Liver (tissue), 9 donors: ENCODE measurements around the gene BICRA. TPM values are rescaled to one million over a fixed set of nuclear protein-coding genes. Genes with fewer than 3 reads are reported as not detected.
"Not testable (repeated sequence)": the region's sequence is repeated elsewhere in the genome, so short reads cannot be mapped to it uniquely, and the experiment has no call there.

Experiments
- DNase-seq: peaks from one replicate; pipeline ENCODE4 v3.0.0-alpha.2; 2017; ENCODE audit warnings: low spot score
- H3K27ac ChIP-seq, 2 donors: one replicate each; pipeline ENCODE4 v1.7.0; 2013; ENCODE audit warnings: inconsistent platforms in 2 of 2, low read length in 2 of 2, control low read depth in 1 of 2, low read depth in 1 of 2, mild to moderate bottlenecking in 1 of 2
- H3K27me3 ChIP-seq, 4 donors: one replicate each; pipeline versions ENCODE4 v1.6.1 to v1.7.0; 2013; ENCODE audit warnings: low read length in 3 of 4, inconsistent platforms in 1 of 4, mild to moderate bottlenecking in 1 of 4, moderate library complexity in 1 of 4; ENCODE audit not compliant: control insufficient read depth in 4 of 4, insufficient read depth in 4 of 4
- H3K36me3 ChIP-seq, 4 donors: one replicate each; pipeline versions ENCODE4 v1.6.1 to v1.7.0; 2013; ENCODE audit warnings: low read length in 3 of 4, mild to moderate bottlenecking in 3 of 4, low read depth in 1 of 4, moderate library complexity in 1 of 4; ENCODE audit not compliant: control insufficient read depth in 4 of 4, insufficient read depth in 3 of 4
- H3K4me1 ChIP-seq, 4 donors: one replicate each; pipeline versions ENCODE4 v1.6.1 to v1.7.0; 2013; ENCODE audit warnings: low read length in 3 of 4, mild to moderate bottlenecking in 3 of 4, moderate library complexity in 1 of 4; ENCODE audit not compliant: control insufficient read depth in 4 of 4, insufficient read depth in 4 of 4
- H3K4me3 ChIP-seq, 3 donors: one replicate each; pipeline versions ENCODE4 v1.6.1 to v1.7.0; 2013; ENCODE audit warnings: low read length in 3 of 3, control low read depth in 1 of 3, low read depth in 1 of 3, mild to moderate bottlenecking in 1 of 3
- H3K9ac ChIP-seq, 2 donors: one replicate each; pipeline ENCODE4 v1.7.0; 2013; ENCODE audit warnings: low read length in 2 of 2, mild to moderate bottlenecking in 2 of 2, moderate library complexity in 2 of 2, control low read depth in 1 of 2, low read depth in 1 of 2
- H3K9me3 ChIP-seq, 4 donors: one replicate each; pipeline versions ENCODE4 v1.6.1 to v1.7.0; 2013; ENCODE audit warnings: low read length in 3 of 4; ENCODE audit not compliant: control insufficient read depth in 4 of 4
- ATF3 ChIP-seq: IDR thresholded peaks from 2 replicates; pipeline ENCODE4 v1.6.1; 2016; ENCODE audit warnings: antibody characterized with exemption
- EGR1 ChIP-seq, 2 donors: IDR thresholded peaks; 2 replicates each; pipeline ENCODE4 v1.6.1; 2016 to 2018; ENCODE audit warnings: antibody characterized with exemption in 2 of 2, low read depth in 2 of 2
- FOXA2 ChIP-seq: IDR thresholded peaks from 2 replicates; pipeline ENCODE4 v1.6.1; 2016; ENCODE audit warnings: antibody characterized with exemption
- GABPA ChIP-seq, 2 donors: IDR thresholded peaks in 1 of 2; conservative IDR thresholded peaks in 1 of 2; 2 replicates each; pipeline ENCODE4 v1.6.1; 2016; ENCODE audit warnings: antibody characterized with exemption in 2 of 2, mild to moderate bottlenecking in 1 of 2, moderate library complexity in 1 of 2
- HNF4A ChIP-seq, 2 donors: conservative IDR thresholded peaks; 2 replicates each; pipeline ENCODE4 v1.6.1; 2016; ENCODE audit warnings: antibody characterized with exemption in 2 of 2, mild to moderate bottlenecking in 2 of 2
- HNF4G ChIP-seq: IDR thresholded peaks from 2 replicates; pipeline ENCODE4 v1.6.1; 2016; ENCODE audit warnings: antibody characterized with exemption
- JUND ChIP-seq, 2 donors: IDR thresholded peaks; 2 replicates each; pipeline ENCODE4 v1.6.1; 2016; ENCODE audit warnings: antibody characterized with exemption in 2 of 2
- NR2F2 ChIP-seq: IDR thresholded peaks from 2 replicates; pipeline ENCODE4 v1.6.1; 2016; ENCODE audit warnings: antibody characterized with exemption
- RAD21 ChIP-seq, 2 donors: IDR thresholded peaks; 2 replicates each; pipeline ENCODE4 v1.6.1; 2016; ENCODE audit warnings: antibody characterized with exemption in 2 of 2, mild to moderate bottlenecking in 2 of 2
- RXRA ChIP-seq, 2 donors: IDR thresholded peaks; 2 replicates each; pipeline ENCODE4 v1.6.1; 2017 to 2018; ENCODE audit warnings: antibody characterized with exemption in 2 of 2, mild to moderate bottlenecking in 1 of 2
- SP1 ChIP-seq: IDR thresholded peaks from 2 replicates; pipeline ENCODE4 v1.6.1; 2018; ENCODE audit warnings: antibody characterized with exemption, mild to moderate bottlenecking
- TAF1 ChIP-seq: conservative IDR thresholded peaks from 2 replicates; pipeline ENCODE4 v1.6.1; 2016; ENCODE audit warnings: antibody characterized with exemption, mild to moderate bottlenecking
- YY1 ChIP-seq: IDR thresholded peaks from 2 replicates; pipeline ENCODE4 v1.6.1; 2016; ENCODE audit warnings: antibody characterized with exemption, mild to moderate bottlenecking
- WGBS: extraction: QIAGEN DNeasy Blood & Tissue Kit; methylation state at CpG from one replicate; pipeline ENCODE4 v1.1.7; 2013; 5-methylcytosine and 5-hydroxymethylcytosine counted together
- polyA plus RNA-seq, 2 donors: library from polyadenylated mRNA; stranded (reverse) in 1 of 2; unstranded in 1 of 2; fragments of 200-250 nt in 1 of 2; fragments of >200 nt in 1 of 2; fragmentation: Nextera tagmentation in 1 of 2; extraction: Ambion mirVana in 1 of 2; gene quantifications; one replicate each; pipeline versions ENCODE4 v1.2.1 to v1.2.3, GENCODE V29; 2013 to 2015
- total RNA-seq, 2 donors: library from RNA; depleted of rRNA; stranded (reverse); fragments of >200 nt; gene quantifications; one replicate each; pipeline ENCODE4 v1.2.3, GENCODE V29; 2014
- TF ChIP-seq, protein P1 (sequence below): fragments of 150-350 bp; IDR thresholded peaks from 2 replicates; pipeline ENCODE4 v1.5.1; 2017; ENCODE audit warnings: improper control_type of control experiment, low read depth, low read length; ENCODE audit not compliant: missing input control
- TF ChIP-seq, protein P2 (sequence below): IDR thresholded peaks from 2 replicates; pipeline ENCODE4 v1.6.1; 2016; ENCODE audit warnings: antibody characterized with exemption, mild to moderate bottlenecking
- donor health status: healthy.
- donor health status: healthy.
- donor health status: healthy.
- donor health status: healthy.
- donor health status: healthy.

The BICRA gene
- total and polyA plus RNA-seq, 4 donors = 0.63 to 8.9 (median 3.0) TPM

- WGBS = 92% methylated on average over 11 of the region's 11 CpGs
- DNase-seq = no peak
- no peak overlapping the region for H3K9ac ChIP-seq
- no peaks in the 10 kb centered on the region for H3K9me3 ChIP-seq
- peak overlapping the region; percentile 61 to 85 for H3K27ac ChIP-seq
- TF ChIP-seq EGR1 (IDR thresholded peaks at IDR 0.05; ENCODE audit: low read depth in 2 of 2) = no peak
- no peak for TF ChIP-seq RXRA (IDR thresholded peaks at IDR 0.05)
- TF ChIP-seq YY1 = no peak
- no peak for TF ChIP-seq RAD21 (IDR thresholded peaks at IDR 0.05)
- no peak for TF ChIP-seq HNF4A (conservative IDR thresholded peaks at IDR 0.05)
- TF ChIP-seq TAF1 = no peak
- TF ChIP-seq SP1 = no peak
- TF ChIP-seq, protein P1, sequence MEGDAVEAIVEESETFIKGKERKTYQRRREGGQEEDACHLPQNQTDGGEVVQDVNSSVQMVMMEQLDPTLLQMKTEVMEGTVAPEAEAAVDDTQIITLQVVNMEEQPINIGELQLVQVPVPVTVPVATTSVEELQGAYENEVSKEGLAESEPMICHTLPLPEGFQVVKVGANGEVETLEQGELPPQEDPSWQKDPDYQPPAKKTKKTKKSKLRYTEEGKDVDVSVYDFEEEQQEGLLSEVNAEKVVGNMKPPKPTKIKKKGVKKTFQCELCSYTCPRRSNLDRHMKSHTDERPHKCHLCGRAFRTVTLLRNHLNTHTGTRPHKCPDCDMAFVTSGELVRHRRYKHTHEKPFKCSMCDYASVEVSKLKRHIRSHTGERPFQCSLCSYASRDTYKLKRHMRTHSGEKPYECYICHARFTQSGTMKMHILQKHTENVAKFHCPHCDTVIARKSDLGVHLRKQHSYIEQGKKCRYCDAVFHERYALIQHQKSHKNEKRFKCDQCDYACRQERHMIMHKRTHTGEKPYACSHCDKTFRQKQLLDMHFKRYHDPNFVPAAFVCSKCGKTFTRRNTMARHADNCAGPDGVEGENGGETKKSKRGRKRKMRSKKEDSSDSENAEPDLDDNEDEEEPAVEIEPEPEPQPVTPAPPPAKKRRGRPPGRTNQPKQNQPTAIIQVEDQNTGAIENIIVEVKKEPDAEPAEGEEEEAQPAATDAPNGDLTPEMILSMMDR = no peak
- TF ChIP-seq, protein P2, sequence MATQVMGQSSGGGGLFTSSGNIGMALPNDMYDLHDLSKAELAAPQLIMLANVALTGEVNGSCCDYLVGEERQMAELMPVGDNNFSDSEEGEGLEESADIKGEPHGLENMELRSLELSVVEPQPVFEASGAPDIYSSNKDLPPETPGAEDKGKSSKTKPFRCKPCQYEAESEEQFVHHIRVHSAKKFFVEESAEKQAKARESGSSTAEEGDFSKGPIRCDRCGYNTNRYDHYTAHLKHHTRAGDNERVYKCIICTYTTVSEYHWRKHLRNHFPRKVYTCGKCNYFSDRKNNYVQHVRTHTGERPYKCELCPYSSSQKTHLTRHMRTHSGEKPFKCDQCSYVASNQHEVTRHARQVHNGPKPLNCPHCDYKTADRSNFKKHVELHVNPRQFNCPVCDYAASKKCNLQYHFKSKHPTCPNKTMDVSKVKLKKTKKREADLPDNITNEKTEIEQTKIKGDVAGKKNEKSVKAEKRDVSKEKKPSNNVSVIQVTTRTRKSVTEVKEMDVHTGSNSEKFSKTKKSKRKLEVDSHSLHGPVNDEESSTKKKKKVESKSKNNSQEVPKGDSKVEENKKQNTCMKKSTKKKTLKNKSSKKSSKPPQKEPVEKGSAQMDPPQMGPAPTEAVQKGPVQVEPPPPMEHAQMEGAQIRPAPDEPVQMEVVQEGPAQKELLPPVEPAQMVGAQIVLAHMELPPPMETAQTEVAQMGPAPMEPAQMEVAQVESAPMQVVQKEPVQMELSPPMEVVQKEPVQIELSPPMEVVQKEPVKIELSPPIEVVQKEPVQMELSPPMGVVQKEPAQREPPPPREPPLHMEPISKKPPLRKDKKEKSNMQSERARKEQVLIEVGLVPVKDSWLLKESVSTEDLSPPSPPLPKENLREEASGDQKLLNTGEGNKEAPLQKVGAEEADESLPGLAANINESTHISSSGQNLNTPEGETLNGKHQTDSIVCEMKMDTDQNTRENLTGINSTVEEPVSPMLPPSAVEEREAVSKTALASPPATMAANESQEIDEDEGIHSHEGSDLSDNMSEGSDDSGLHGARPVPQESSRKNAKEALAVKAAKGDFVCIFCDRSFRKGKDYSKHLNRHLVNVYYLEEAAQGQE = no peak
- TF ChIP-seq FOXA2 = no peak
- TF ChIP-seq ATF3 = no peak
- no peak for TF ChIP-seq JUND (IDR thresholded peaks at IDR 0.05)
- no peak for TF ChIP-seq HNF4G
- no peak for TF ChIP-seq NR2F2
- no peak for TF ChIP-seq GABPA (IDR thresholded peaks at IDR 0.05 in 1 of 2, conservative IDR thresholded peaks at IDR 0.05 in 1 of 2)
- no peaks in the 10 kb centered on the region for H3K36me3 ChIP-seq
- no peak overlapping the region for H3K4me3 ChIP-seq
- peaks cover 3 to 13% (median 6%) of the 10 kb centered on the region in 4 donors for H3K4me1 ChIP-seq
- H3K27me3 ChIP-seq = no peaks in the 10 kb centered on the region
Observed at GRCh38 chr19:47633996-47634395, 25.1 kb downstream of the BICRA start.

DNA sequence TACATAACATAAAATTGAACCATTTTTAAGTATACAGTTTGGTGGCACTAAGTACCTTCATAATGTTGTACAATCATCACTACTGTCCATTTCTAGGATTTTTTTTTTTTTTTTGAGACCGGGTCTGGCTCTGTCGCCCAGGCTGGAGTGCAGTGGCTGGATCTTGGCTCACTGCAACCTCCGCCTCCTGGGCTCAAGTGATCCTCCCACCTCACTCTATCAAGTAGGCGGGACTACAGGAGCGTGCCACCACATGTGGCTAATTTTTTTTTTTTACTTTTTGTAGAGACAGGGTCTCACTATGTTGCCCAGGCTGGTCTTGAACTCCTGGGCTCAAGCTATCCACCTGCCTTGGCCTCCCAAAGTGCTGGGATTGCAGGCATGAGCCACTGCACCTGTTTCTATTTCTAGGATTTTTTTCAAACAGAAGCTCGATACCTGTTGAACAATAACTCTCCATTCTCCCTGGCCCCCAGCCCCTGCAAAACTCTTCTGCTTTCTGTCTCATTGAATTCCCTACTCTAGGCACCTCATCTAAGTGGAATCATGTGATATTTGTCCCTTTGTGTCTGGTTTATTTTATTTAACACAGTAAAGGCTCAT is 26.3 kb downstream of the BICRA start:
- not testable (repeated sequence) for H3K9me3 ChIP-seq, H3K27me3 ChIP-seq, H3K9ac ChIP-seq, H3K36me3 ChIP-seq, H3K4me3 ChIP-seq, DNase-seq, H3K27ac ChIP-seq
- 83% methylated on average over 6 of the region's 6 CpGs for WGBS
- H3K4me1 ChIP-seq = peaks cover 3 to 13% (median 6%) of the 10 kb centered on the region in 4 donors
